ENCODE data around the gene GPR143. TPM values are rescaled to one million over a fixed set of nuclear protein-coding genes. Genes with fewer than 3 reads are reported as not detected.

Gene GPR143
- total and polyA plus RNA-seq, 10 of the 15 experiments (the other 5 are each of a cell fraction or from before 2014, with no cell fraction given): 0.05 to 0.31 (median 0.15) TPM; not detected in 5

- H3K79me2 ChIP-seq (ENCODE audit: control insufficient read depth, insufficient read depth, low read length): no peaks in the 10 kb centered on the region
- ATAC-seq: no peak
- no peak overlapping the region for H3K27ac ChIP-seq (ENCODE audit: control insufficient read depth, insufficient read depth)
- ChIA-PET RAD21 (ENCODE audit: unreplicated experiment) (no interaction called here), CTCF (interaction anchor here (1.9 kb wide), 1 partner anchor 891 kb away, joined by 5 read pairs; no protein-coding TSS in a partner anchor), SMC1A (ENCODE audit: uncharacterized antibody, unreplicated experiment) (interaction anchor here (0.7 kb wide), 1 partner anchor 27 kb away, joined by 3 read pairs; no protein-coding TSS in a partner anchor), POLR2A (no interaction called here)
- no peaks in the 10 kb centered on the region for H4K20me1 ChIP-seq (ENCODE audit: control insufficient read depth, insufficient read depth)
- H3K4me3 ChIP-seq: no peak overlapping the region
- WGBS (ENCODE audit: insufficient coverage, insufficient replicate concordance, low lambda C conversion rate, missing lambda C conversion rate): 57% methylated on average over 10 of the region's 10 CpGs
- no peaks in the 10 kb centered on the region for H3K4me1 ChIP-seq (ENCODE audit: control insufficient read depth, insufficient read depth, low read length)
- no TSS peak for BruUV-seq (replicated peaks)
- H3K4me2 ChIP-seq (ENCODE audit: control insufficient read depth, insufficient read depth): no peak overlapping the region
- intact Hi-C loops (cut with micrococcal nuclease; ENCODE audit: unreplicated experiment): loop anchor here (2.0 to 5.0 kb wide), 2 partner anchors 175 to 356 kb away; no protein-coding TSS in a partner anchor
- H3K36me3 ChIP-seq (ENCODE audit: control insufficient read depth in 2 of 2, insufficient read depth in 2 of 2, low read length in 1 of 2): no peaks in the 10 kb centered on the region
- H3K27me3 ChIP-seq (replicated peaks in 1 of 2; ENCODE audit: control insufficient read depth in 2 of 2, insufficient read depth in 2 of 2, low read length in 1 of 2): no peaks in the 10 kb centered on the region
- H3K9ac ChIP-seq (ENCODE audit: control insufficient read depth, insufficient read depth, low read length): no peak overlapping the region
- no peak overlapping the region for H2AFZ ChIP-seq (ENCODE audit: control insufficient read depth, low read depth, low read length)
- no peak for FAIRE-seq
- no peak for TF ChIP-seq USF2 (IDR thresholded peaks at IDR 0.05; ENCODE audit: borderline replicate concordance, low read depth, low read length)
- no peak for TF ChIP-seq SRF (IDR thresholded peaks at IDR 0.05; ENCODE audit: low read depth in 2 of 2, low read length in 2 of 2)
- TF ChIP-seq TCF3 (IDR thresholded peaks at IDR 0.05; ENCODE audit: borderline replicate concordance, insufficient read depth, low read depth, low read length): no peak
- no peak for TF ChIP-seq SMAD1 (IDR thresholded peaks at IDR 0.05; ENCODE audit: low read depth, partially characterized antibody)
- TF ChIP-seq E4F1 (IDR thresholded peaks at IDR 0.05; ENCODE audit: borderline replicate concordance, partially characterized antibody): no peak
- TF ChIP-seq RAD21 (IDR thresholded peaks at IDR 0.05; ENCODE audit: insufficient read depth, low read depth, low read length): no peak
- no peak for TF ChIP-seq TARDBP (IDR thresholded peaks at IDR 0.05; ENCODE audit: borderline replicate concordance)
- in situ Hi-C loops (cut with MboI): loop anchor here (5.0 to 25.0 kb wide), 4 partner anchors 353 to 1721 kb away; no protein-coding TSS in a partner anchor
- DNase-seq (ENCODE audit: low read depth, low spot score): no peak
- H3K9me3 ChIP-seq (replicated peaks; ENCODE audit: control insufficient read depth, insufficient read depth, low read length): no peaks in the 10 kb centered on the region; the same call in 2 of the 3 replicates
Measured at GRCh38 chrX:9708086-9708485, 57.6 kb downstream of the GPR143 start.

Measured in GM12878 (cell line).